Activated CD4-positive, alpha-beta T cell treated with anti-CD3 and anti-CD28 coated beads, Interleukin-2, amount 10 ng/mL, durations not matched to agents 24 days and 14 days (primary cell): ENCODE measurements around the gene CLECL1. TPM values are rescaled to one million over a fixed set of nuclear protein-coding genes. Genes with fewer than 3 reads are reported as not detected.
"Not testable (repeated sequence)": the region's sequence is repeated elsewhere in the genome, so short reads cannot be mapped to it uniquely, and the experiment has no call there.

ENCODE experiments used
- DNase-seq: peaks from one replicate; pipeline ENCODE4 v3.0.0; 2022
- H3K27ac Mint-ChIP-seq: one replicate; pipeline ENCODE4 v1.8.0; 2022; ENCODE audit warnings: mild to moderate bottlenecking, mixed read lengths
- H3K27me3 Mint-ChIP-seq: one replicate; pipeline ENCODE4 v1.8.0; 2022; ENCODE audit warnings: mixed read lengths
- H3K36me3 Mint-ChIP-seq: one replicate; pipeline ENCODE4 v1.8.0; 2022; ENCODE audit warnings: low read depth, mild to moderate bottlenecking, mixed read lengths
- H3K4me1 Mint-ChIP-seq: one replicate; pipeline ENCODE4 v1.8.0; 2021; ENCODE audit warnings: mixed read lengths
- H3K4me3 Mint-ChIP-seq: one replicate; pipeline ENCODE4 v1.8.0; 2022; ENCODE audit warnings: mild to moderate bottlenecking, moderate library complexity, mixed read lengths
- H3K9me3 Mint-ChIP-seq: one replicate; pipeline ENCODE4 v1.8.0; 2021; ENCODE audit warnings: mixed read lengths
- intact Hi-C: fragments of 100-400 bp; cut with micrococcal nuclease; formaldehyde crosslinking; loops from one replicate; pipeline ENCODE4 v1.15.1; 2023
- total RNA-seq: library from RNA; stranded (reverse); gene quantifications from 2 replicates; pipeline ENCODE4 v1.2.3, GENCODE V29; 2022

CLECL1 gene
- total RNA-seq, 1 donor from 2014 or later = 9.1 TPM

DNA sequence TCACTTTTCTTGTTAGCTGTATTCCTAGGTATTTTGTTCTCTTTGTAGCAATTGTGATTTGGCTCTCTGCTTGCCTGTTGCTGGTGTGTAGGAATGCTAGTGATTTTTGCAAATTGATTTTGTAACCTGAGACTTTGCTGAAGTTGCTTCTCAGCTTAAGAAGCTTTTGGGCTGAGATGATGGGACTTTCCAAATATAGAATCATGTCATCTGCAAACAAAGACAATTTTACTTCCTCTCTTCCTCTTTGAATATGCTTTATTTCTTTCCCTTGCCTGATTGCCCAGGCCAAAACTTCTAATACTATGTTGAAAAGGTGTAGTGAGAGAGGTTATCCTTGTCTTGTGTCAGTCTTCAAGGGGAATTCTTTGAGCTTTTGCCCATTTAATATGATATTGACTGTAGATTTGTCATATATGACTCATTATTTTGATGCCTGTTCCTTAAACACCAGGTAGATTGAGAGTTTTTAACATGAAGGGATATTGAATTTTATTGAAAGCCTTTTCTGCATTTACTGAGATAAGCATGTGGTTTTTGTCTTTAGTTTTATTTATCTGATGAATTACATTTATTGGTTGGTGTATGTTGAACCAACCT is 26.7 kb downstream of the CLECL1 start:
- no peaks in the 10 kb centered on the region for H3K27me3 Mint-ChIP-seq
- intact Hi-C loops = loop anchor here (5.0 kb wide), 1 partner anchor 374 kb away; no protein-coding TSS in a partner anchor
- H3K4me1 Mint-ChIP-seq = peaks cover 62% of the 10 kb centered on the region

DNA sequence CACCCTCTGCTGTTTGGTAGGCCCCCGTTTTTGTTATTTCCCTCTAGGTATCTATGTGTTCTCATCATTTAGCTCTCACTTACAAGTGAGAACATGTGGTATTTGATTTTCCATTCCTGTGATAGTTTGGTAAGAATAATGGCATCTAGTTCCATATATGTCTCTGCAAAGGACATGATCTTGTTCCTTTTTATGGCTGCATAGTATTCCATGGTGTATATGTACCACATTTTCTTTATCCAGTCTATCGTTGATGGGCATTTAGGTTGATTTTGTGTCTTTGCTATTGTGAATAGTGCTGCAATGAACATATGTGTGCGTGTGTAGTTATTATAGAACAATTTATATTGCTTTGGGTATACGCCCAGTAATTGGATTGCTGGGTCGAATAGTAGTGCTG is 28.3 kb downstream of the CLECL1 start:
- DNase-seq, intact Hi-C loops: not testable (repeated sequence)

More for the DNA sequence above, 26.7 kb downstream of the CLECL1 start:
- H3K4me3 Mint-ChIP-seq = peak overlapping the region; percentile 54
- H3K36me3 Mint-ChIP-seq = peaks cover 34% of the 10 kb centered on the region
- H3K27ac Mint-ChIP-seq = peak overlapping the region; percentile 70
- H3K9me3 Mint-ChIP-seq = peaks cover 12% of the 10 kb centered on the region
- DNase-seq = no peak

DNA sequence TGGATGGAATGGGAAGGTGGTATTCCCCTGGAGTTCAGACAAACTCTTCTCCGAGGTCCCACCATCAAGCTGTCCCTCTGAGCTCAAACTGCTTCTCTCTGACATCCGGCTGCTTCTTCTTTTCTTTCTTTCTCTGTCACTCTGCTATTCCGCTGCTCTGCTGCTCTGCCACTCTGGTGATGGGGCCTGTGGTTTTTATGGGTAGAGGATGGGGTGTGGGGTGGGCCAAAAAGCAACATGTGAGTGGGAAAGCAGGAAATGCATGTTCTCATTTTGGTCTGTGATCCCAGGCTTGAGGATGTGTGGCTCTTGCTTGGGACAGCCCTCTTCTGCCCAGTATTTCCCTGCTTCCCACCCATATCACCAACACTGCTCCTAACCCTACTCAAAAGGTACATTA is 30.6 kb downstream of the CLECL1 start:
- peak; percentile 87 for DNase-seq
- intact Hi-C loops = loop anchor here (2.0 kb wide), 2 partner anchors 27 to 31 kb away; partner anchors contain the start of gene CLECL1
- peaks cover 16% of the 10 kb centered on the region for H3K9me3 Mint-ChIP-seq
- peak overlapping the region; percentile 83 for H3K27ac Mint-ChIP-seq
- H3K27me3 Mint-ChIP-seq = no peaks in the 10 kb centered on the region
- H3K4me3 Mint-ChIP-seq = peak overlapping the region; percentile 68
- peaks cover 39% of the 10 kb centered on the region for H3K36me3 Mint-ChIP-seq
- peaks cover 69% of the 10 kb centered on the region for H3K4me1 Mint-ChIP-seq

More for the DNA sequence above, 28.3 kb downstream of the CLECL1 start:
- not testable (repeated sequence) for H3K27me3 Mint-ChIP-seq, H3K27ac Mint-ChIP-seq, H3K4me3 Mint-ChIP-seq
- Mint-ChIP-seq H3K4me1 (peaks cover 72% of the 10 kb centered on the region), H3K36me3 (peaks cover 26% of the 10 kb centered on the region), H3K9me3 (peaks cover 16% of the 10 kb centered on the region)

DNA sequence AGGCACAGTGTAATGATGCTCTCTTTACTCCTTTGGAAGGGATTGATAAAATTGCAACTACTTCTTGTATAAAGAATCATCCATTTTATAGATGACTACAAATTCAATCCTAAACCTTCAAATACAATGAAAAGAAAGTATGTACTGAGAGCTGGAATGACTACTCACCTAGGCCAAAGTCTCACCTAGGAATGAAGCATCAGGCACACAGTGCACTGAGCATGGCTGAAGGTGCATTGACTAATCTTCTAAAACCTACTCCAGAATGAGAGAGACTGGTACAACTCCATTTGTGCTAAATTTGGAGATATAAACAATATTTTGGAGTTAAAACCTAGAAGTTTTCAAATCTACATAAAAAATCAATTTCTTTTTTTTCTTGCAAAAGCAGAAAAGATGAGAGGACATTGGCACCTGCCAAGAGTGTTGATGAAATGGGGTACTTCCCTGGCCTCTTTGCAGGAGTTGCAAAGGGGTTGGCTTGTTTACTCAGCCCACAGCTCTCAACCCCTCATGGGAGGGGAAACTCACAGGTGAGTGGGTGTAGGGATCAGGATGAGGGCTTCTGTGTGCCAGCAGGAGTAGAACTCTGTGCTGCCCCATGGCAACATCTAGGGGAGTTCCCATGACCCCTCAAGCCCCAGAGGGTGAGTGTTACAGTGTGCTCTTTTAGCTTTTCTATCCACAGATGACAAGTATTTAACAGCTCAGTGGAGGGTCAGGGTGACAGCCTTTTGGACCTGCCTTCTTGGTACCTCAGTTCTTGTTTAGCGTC is 31.3 kb downstream of the CLECL1 start:
- intact Hi-C loops = loop anchor here (2.0 kb wide), 2 partner anchors 27 to 31 kb away; partner anchors contain the start of gene CLECL1
- Mint-ChIP-seq H3K27me3 (no peaks in the 10 kb centered on the region), H3K9me3 (peaks cover 15% of the 10 kb centered on the region), H3K36me3 (peaks cover 42% of the 10 kb centered on the region), H3K4me1 (peaks cover 67% of the 10 kb centered on the region), H3K27ac (peak overlapping the region; percentile 83), H3K4me3 (peak overlapping the region; percentile 68)
- peak; percentile 78 for DNase-seq

DNA sequence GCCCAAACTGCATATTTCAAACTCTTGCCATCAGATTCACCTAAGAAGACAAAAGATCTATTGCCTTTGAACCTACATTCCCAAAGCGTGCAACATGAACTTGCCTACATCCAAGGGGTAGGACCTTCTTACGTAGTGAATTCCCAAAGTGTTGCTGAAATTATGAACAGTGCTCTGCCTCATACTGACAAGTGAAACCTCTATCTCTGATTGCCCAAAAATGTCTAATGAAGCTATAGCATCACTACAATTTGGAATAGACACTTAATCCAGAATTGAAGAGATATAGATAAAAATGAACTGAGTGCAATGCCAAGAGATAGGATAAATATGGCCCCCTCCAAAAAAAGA is 32.3 kb downstream of the CLECL1 start:
- Mint-ChIP-seq H3K4me3 (peak overlapping the region; percentile 41), H3K36me3 (peaks cover 44% of the 10 kb centered on the region), H3K4me1 (peaks cover 65% of the 10 kb centered on the region), H3K27ac (peak overlapping the region; percentile 83), H3K9me3 (peaks cover 16% of the 10 kb centered on the region), H3K27me3 (no peaks in the 10 kb centered on the region)
- intact Hi-C loops = loop anchor here (1.0 kb wide), 1 partner anchor 8 kb away; no protein-coding TSS in a partner anchor
- DNase-seq = no peak

DNA sequence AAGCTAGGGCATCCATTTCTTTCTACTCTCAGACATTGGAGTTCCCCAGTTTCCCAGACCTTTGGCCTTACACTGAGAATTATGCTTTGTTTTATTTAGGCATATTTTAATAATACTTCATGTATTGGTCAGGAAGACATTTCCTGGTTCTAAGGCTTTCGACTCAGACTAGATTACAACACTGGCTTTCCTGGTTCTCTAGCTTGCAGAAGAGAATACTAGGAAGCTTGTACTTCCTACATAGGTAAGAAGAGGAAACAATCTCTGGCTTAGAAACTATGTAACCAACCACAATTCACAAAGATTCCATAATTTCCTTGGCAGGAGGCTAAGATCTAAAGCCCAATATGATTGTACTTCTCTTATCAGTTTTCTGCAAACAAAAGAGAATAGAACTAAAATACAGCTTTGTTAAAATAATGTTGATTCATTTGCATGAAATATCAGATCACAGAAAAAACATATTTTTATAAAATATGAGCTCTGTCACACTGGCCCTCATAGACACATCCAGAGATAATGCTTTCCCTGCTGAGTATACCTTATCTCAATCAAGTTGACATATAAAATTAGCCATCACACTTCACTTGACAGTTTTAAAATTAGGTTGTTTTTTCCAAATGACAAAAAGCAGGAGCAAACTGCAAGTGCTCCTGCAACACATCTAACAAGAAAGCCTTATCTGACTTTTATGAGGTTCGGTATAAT is 32.8 kb downstream of the CLECL1 start:
- intact Hi-C loops = loop anchor here (1.0 to 2.0 kb wide), 2 partner anchors 8 to 49 kb away; no protein-coding TSS in a partner anchor
- no peak overlapping the region for H3K4me3 Mint-ChIP-seq

DNA sequence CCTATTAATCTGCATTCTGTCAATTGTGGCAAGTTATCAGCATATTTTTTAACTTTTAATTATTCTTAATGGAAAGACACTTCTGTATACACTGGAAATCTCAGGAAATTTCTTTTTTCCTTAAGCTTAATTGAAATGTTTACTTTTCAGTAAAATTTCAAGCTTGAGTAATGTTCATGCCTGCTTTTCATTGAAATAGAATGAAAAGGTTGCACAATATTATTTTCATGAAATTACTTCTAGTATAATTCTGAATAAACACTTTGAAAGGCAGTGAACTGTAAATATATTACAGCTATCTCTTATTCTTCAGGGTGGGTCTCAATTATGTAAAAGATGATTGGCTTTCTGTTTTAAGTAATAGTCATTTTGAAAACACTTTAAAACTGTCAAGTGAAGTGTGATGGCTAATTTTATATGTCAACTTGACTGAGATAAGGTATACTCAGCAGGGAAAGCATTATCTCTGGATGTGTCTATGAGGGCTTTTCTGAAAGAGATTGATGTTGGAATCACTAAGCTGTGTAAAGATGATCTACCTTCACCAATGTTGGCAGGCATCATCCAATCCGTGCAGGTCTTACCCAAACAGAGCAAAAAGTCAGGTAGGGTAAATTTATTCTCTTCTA is 33.5 kb downstream of the CLECL1 start:
- Mint-ChIP-seq H3K27me3 (no peaks in the 10 kb centered on the region), H3K9me3 (peaks cover 19% of the 10 kb centered on the region), H3K36me3 (peaks cover 48% of the 10 kb centered on the region), H3K4me1 (peaks cover 64% of the 10 kb centered on the region), H3K4me3 (no peak overlapping the region), H3K27ac (peak overlapping the region; percentile 56)
- intact Hi-C loops = loop anchor here (2.0 kb wide), 1 partner anchor 49 kb away; no protein-coding TSS in a partner anchor
- no peak for DNase-seq

More for the DNA sequence above, 32.8 kb downstream of the CLECL1 start:
- Mint-ChIP-seq H3K27me3 (no peaks in the 10 kb centered on the region), H3K9me3 (peaks cover 20% of the 10 kb centered on the region), H3K27ac (no peak overlapping the region), H3K36me3 (peaks cover 44% of the 10 kb centered on the region), H3K4me1 (peaks cover 64% of the 10 kb centered on the region)
- no peak for DNase-seq

DNA sequence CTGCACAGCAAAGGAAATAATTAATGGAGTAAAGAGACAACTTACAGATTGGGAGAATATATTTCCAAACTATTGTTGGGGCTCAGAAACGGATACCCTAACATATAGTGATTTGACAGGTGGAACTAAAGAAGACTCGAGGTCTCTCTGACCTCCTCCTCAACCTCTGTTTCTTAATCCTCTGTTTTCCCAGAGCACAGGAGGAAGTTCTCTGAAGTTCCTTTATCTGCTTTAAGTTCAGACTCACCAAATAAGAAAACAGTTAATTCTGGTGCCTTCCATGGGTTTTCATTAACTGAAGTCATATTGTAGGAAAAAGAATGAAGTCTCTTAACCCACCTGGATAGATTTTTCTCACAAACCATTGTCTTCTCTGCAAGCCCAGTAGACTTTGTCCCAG is 34.2 kb downstream of the CLECL1 start:
- Mint-ChIP-seq H3K9me3 (peaks cover 18% of the 10 kb centered on the region), H3K27ac (peak overlapping the region; percentile 56), H3K4me1 (peaks cover 64% of the 10 kb centered on the region), H3K4me3 (no peak overlapping the region), H3K36me3 (peaks cover 51% of the 10 kb centered on the region), H3K27me3 (no peaks in the 10 kb centered on the region)
- intact Hi-C loops = loop anchor here (2.0 kb wide), 1 partner anchor 48 kb away; no protein-coding TSS in a partner anchor
- DNase-seq = no peak

DNA sequence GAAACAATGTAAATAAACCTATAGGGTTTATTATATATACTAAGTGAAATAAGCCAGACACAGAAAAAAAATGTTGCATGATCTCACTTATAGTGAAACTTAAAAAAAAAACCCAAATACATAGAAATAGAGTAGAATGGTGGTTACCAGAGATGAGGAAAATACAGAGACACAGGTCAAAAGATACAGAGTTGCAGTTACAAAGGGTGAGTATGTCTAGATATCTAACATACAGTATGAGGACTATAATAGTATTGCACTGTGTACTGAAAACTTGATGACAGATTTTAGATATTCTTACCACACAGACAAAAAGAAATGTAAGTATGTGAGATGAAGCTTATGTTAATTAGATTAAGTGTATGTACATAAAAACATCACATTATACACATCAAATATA is 35.3 kb downstream of the CLECL1 start:
- H3K4me3 Mint-ChIP-seq = no peak overlapping the region

DNA sequence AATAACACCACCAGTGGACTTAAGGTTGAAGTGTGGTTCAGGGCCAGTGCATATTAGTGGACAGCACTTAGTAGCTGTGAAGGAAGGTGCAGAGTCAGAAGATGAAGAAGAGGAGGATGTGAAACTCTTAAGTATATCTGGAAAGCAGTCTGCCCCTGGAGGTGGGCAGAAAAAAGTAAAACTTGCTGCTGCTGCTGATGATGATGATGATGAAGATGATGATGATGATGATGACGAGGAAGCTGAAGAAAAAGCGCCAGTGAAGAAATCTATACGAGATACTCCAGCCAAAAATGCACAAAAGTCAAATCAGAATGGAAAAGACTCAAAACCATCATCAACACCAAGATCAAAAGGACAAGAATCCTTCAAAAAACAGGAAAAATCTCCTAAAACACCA is 37.2 kb downstream of the CLECL1 start:
- peaks cover 56% of the 10 kb centered on the region for H3K4me1 Mint-ChIP-seq
- H3K27ac Mint-ChIP-seq, H3K27me3 Mint-ChIP-seq, DNase-seq, intact Hi-C loops: not testable (repeated sequence)
- peak overlapping the region; percentile 15 for H3K4me3 Mint-ChIP-seq
- H3K36me3 Mint-ChIP-seq = peaks cover 74% of the 10 kb centered on the region
- peaks cover 20% of the 10 kb centered on the region for H3K9me3 Mint-ChIP-seq

More for the DNA sequence above, 35.3 kb downstream of the CLECL1 start:
- peaks cover 21% of the 10 kb centered on the region for H3K9me3 Mint-ChIP-seq
- H3K4me1 Mint-ChIP-seq = peaks cover 65% of the 10 kb centered on the region
- no peak overlapping the region for H3K27ac Mint-ChIP-seq
- H3K27me3 Mint-ChIP-seq = no peaks in the 10 kb centered on the region
- intact Hi-C loops = loop anchor here (2.0 kb wide), 1 partner anchor 47 kb away; no protein-coding TSS in a partner anchor
- H3K36me3 Mint-ChIP-seq = peaks cover 57% of the 10 kb centered on the region
- DNase-seq = no peak

DNA sequence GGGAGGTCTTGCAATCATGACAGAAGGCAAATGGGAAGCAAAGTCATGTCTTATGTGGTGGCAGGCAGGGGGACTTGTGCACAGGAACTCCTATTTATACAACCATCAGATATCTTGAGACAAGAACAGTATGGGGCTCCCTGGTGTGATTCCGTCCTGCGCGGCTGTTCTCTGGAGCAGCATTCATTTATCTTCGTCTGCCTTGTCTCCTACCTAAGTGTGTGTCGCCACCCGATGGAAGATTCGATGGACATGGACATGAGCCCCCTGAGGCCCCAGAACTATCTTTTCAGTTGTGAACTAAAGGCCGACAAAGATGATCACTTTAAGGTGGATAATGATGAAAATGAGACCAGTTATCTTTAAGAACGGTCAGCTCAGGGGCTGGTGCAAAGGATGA is 37.7 kb downstream of the CLECL1 start:
- H3K27ac Mint-ChIP-seq, H3K4me3 Mint-ChIP-seq, H3K27me3 Mint-ChIP-seq, intact Hi-C loops, DNase-seq: not testable (repeated sequence)
- peaks cover 20% of the 10 kb centered on the region for H3K9me3 Mint-ChIP-seq
- H3K36me3 Mint-ChIP-seq = peaks cover 77% of the 10 kb centered on the region
- H3K4me1 Mint-ChIP-seq = peaks cover 53% of the 10 kb centered on the region

DNA sequence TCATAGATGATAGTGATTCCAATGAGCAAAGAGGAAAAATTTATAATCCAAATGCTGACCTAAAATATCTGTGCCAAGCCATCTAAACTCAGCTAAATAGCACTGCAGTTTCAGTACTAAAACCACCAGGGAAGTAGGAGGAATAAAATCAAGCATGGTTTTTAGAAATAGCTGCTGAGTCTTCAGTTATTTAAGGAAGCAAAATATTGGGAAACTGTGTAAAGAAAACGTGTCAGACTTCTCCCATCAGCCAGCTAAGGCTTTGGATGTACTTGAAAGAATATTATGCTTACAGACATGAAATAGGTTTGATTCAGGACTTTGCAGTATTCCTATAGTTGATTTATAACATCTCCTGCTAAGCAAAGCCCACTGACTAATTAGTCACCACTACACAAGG is 38.7 kb downstream of the CLECL1 start:
- Mint-ChIP-seq H3K4me3 (no peak overlapping the region), H3K27ac (no peak overlapping the region), H3K4me1 (peaks cover 52% of the 10 kb centered on the region), H3K36me3 (peaks cover 84% of the 10 kb centered on the region), H3K27me3 (no peaks in the 10 kb centered on the region), H3K9me3 (peaks cover 20% of the 10 kb centered on the region)
- no peak for DNase-seq
- intact Hi-C loops = no loop called here

DNA sequence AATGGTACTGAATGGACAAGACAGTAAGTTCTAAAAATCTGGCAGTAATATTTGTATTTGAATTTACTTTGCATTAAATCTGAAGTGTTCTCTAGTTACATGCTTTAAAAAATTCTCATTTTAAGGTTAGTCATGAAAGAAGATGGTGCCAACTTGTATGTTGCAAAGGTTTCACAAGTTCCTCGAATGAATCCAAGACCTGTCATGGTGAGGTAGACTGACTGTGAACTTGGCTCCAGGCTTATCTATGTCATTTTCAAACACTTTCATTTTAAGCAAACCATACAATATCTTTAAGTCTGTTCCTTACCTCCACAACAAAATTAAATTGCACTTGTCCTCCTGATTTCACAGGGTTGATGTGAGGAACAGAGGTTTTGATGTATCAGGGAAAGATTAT is 40.0 kb downstream of the CLECL1 start:
- Mint-ChIP-seq H3K4me1 (peaks cover 46% of the 10 kb centered on the region), H3K27ac (no peak overlapping the region), H3K4me3 (no peak overlapping the region), H3K27me3 (no peaks in the 10 kb centered on the region), H3K36me3 (peaks cover 88% of the 10 kb centered on the region), H3K9me3 (peaks cover 20% of the 10 kb centered on the region)
- DNase-seq = no peak
- intact Hi-C loops = loop anchor here (2.0 kb wide), 1 partner anchor 18 kb away; no protein-coding TSS in a partner anchor
